ENCODE data around the gene SAP130. TPM values are rescaled to one million over a fixed set of nuclear protein-coding genes. Genes with fewer than 3 reads are reported as not detected.

SAP130 gene
- total and polyA plus RNA-seq, 2 of the 8 experiments (the other 6 are each of a cell fraction or from before 2014, with no cell fraction given): 51.4 to 54.3 TPM

- CTCF ChIA-PET (ENCODE audit: partially characterized antibody): interaction anchor here (0.6 to 1.5 kb wide), 5 partner anchors 11 to 74 kb away, joined by 3 to 4 read pairs (median 3); no protein-coding TSS in a partner anchor
- Histone ChIP-seq H3K36me3 (ENCODE audit: control insufficient read depth in 2 of 4, insufficient read depth in 4 of 4, low read length in 3 of 4) (no peaks in the 10 kb centered on the region), H3K79me1 (ENCODE audit: low read depth, low read length) (no peaks in the 10 kb centered on the region), H3K14ac (ENCODE audit: insufficient read length) (no peak overlapping the region), H2BK20ac (ENCODE audit: low read length) (no peak overlapping the region), H3K4me1 (replicated peaks in 1 of 4; ENCODE audit: control insufficient read depth in 3 of 4, insufficient read depth in 4 of 4, low read length in 3 of 4) (peaks cover 4 to 9% (median 6%) of the 10 kb centered on the region in 4 experiments; a peak in 6 of 7 replicates), H3K27ac (ENCODE audit: low read depth, low read length) (no peak overlapping the region), H4K8ac (ENCODE audit: extremely low read depth, insufficient read depth, low read length) (peak overlapping the region; percentile 72; the same call in 1 of the 2 replicates), H3K4me2 (ENCODE audit: insufficient read depth in 1 of 2, low read depth in 2 of 2, low read length in 2 of 2) (peak overlapping the region in 1 of 2 experiments; percentile 9; a peak in 1 of 4 replicates), H3K9me3 (ENCODE audit: insufficient read depth in 2 of 2, low read depth in 1 of 2, low read length in 1 of 2) (no peaks in the 10 kb centered on the region), H3K23ac (ENCODE audit: insufficient read length) (no peak overlapping the region), H4K5ac (ENCODE audit: insufficient read length, low read depth, low read length) (no peak overlapping the region), H3K18ac (ENCODE audit: extremely low read depth, low read length) (no peak overlapping the region), H3K4me3 (ENCODE audit: extremely low read depth in 1 of 4, insufficient read depth in 2 of 4, low read depth in 3 of 4, low read length in 4 of 4) (no peak overlapping the region), H2BK120ac (replicated peaks; ENCODE audit: low read depth, low read length) (no peak overlapping the region), H4K20me1 (replicated peaks in 1 of 2; ENCODE audit: control insufficient read depth in 1 of 2, insufficient read depth in 2 of 2, low read length in 2 of 2) (no peaks in the 10 kb centered on the region), H2BK12ac (ENCODE audit: low read depth, low read length) (no peak overlapping the region; the same call in 1 of the 2 replicates), H2BK15ac (ENCODE audit: low read length) (no peak overlapping the region), H3K23me2 (ENCODE audit: low read depth, low read length) (no peaks in the 10 kb centered on the region), H3K79me2 (ENCODE audit: control insufficient read depth in 1 of 2, insufficient read depth in 2 of 2, low read length in 2 of 2) (no peaks in the 10 kb centered on the region), H3K27me3 (replicated peaks in 1 of 4; ENCODE audit: control insufficient read depth in 3 of 4, extremely low read depth in 1 of 4, insufficient read depth in 3 of 4, low read length in 3 of 4) (no peaks in the 10 kb centered on the region), H3K56ac (replicated peaks; ENCODE audit: insufficient read length, low read depth, low read length) (no peak overlapping the region), H2BK5ac (ENCODE audit: low read depth, low read length) (no peak overlapping the region), H3K9ac (replicated peaks in 1 of 4; ENCODE audit: extremely low read depth in 1 of 4, low read depth in 3 of 4, low read length in 3 of 4) (no peak overlapping the region; a peak in 1 of 7 replicates), H3K4ac (replicated peaks; ENCODE audit: insufficient read length, low read depth, low read length) (no peak overlapping the region), H4K91ac (replicated peaks; ENCODE audit: insufficient read length, low read length) (no peak overlapping the region), H2AK5ac (ENCODE audit: low read depth, low read length) (no peak overlapping the region), H2AFZ (ENCODE audit: low read length) (no peak overlapping the region)
- DNase-seq (ENCODE audit: low read depth in 1 of 2, low spot score in 2 of 2) (no peak), FAIRE-seq (no peak)
- 94% methylated on average over 14 of the region's 14 CpGs; no CpG with 5 or more reads in 1 of the 2 experiments for WGBS, 2 experiments (ENCODE audit: extremely low coverage in 1 of 2, insufficient coverage in 1 of 2, insufficient read length in 1 of 2, insufficient replicate concordance in 2 of 2, low coverage in 1 of 2, low lambda C conversion rate in 2 of 2, missing lambda C conversion rate in 1 of 2)
- POLR2A ChIA-PET (ENCODE audit: partially characterized antibody): interaction anchor here (0.6 to 0.9 kb wide), 3 partner anchors 33 to 75 kb away, joined by 3 read pairs; no protein-coding TSS in a partner anchor
- TF ChIP-seq BRCA1 (IDR thresholded peaks at IDR 0.05; ENCODE audit: low read depth, low read length) (no peak), SP1 (IDR thresholded peaks at IDR 0.05; ENCODE audit: low read depth, low read length) (no peak), KDM1A (IDR thresholded peaks at IDR 0.05; ENCODE audit: borderline replicate concordance, low read length) (no peak), EGR1 (IDR thresholded peaks at IDR 0.05; ENCODE audit: borderline replicate concordance, low read depth, low read length) (no peak), CEBPB (IDR thresholded peaks at IDR 0.05; ENCODE audit: low read depth, low read length) (no peak), POU5F1 (IDR thresholded peaks at IDR 0.05; ENCODE audit: low read depth, low read length) (no peak), GTF2F1 (IDR thresholded peaks at IDR 0.05; ENCODE audit: borderline replicate concordance, low read depth, low read length) (no peak), TBP (IDR thresholded peaks at IDR 0.05; ENCODE audit: low read depth, low read length) (no peak), SIX5 (IDR thresholded peaks at IDR 0.05; ENCODE audit: low read depth, low read length) (no peak), E2F6 (IDR thresholded peaks at IDR 0.05) (no peak), CTCF (IDR thresholded peaks at IDR 0.05; ENCODE audit: control extremely low read depth in 1 of 3, insufficient read depth in 1 of 3, low read depth in 1 of 3, low read length in 3 of 3) (no peak)
Observed at GRCh38 chr2:127893033-127893432, 134.8 kb downstream of the SAP130 start.

All from H1 (cell line).